ENCODE measurements around the gene PLEKHA7. TPM values are rescaled to one million over a fixed set of nuclear protein-coding genes. Genes with fewer than 3 reads are reported as not detected.

The PLEKHA7 gene
- total RNA-seq, 1 experiment from 2014 or later = 18.4 TPM

DNA sequence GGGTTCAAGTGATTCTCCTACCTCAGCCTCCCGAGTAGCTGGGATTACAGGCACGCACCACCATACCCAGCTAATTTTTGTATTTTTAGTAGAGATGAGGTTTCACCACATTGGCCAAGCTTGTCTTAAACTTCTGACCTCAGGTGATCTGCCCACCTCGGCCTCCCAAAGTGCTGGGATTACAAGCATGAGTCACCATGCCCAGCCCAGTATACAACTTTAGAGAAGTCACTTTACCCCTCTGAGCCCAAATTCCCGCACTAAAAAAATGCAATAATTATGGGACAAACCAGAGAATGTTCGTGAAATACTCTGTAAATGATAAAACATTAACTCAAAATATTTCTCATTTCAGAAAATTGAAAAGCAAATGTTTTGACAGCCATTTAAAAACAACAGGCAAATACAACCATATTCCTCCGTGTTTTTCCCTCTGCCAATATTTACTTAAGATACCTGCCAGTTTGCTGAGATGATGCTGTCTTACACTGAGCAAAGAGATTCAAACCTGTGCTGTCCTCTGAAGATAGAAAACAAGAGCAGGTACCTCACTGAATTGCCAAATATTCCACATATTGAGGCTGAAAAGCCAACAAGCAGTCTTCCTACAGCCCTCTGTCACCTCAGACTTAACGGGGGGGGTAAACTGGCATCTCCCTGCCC, 9.6 kb downstream of the PLEKHA7 start:
- Histone ChIP-seq H3K4me1 (ENCODE audit: insufficient read depth, low read length) (peaks cover 17% of the 10 kb centered on the region), H3K36me3 (ENCODE audit: low read depth, low read length) (peaks cover 6% of the 10 kb centered on the region; the same call in 1 of the 2 replicates), H3K9ac (ENCODE audit: low read length) (no peak overlapping the region), H3K4me3 (ENCODE audit: low read length) (peak overlapping the region; percentile 9; the same call in 1 of the 2 replicates), H3F3A (ENCODE audit: low read length, unreplicated experiment) (no peaks in the 10 kb centered on the region), H3K27me3 (ENCODE audit: low read length) (no peaks in the 10 kb centered on the region), H3K4me2 (ENCODE audit: low read length) (peak overlapping the region; percentile 47), H3K27ac (ENCODE audit: low read length) (peak overlapping the region; percentile 64), H2AFZ (ENCODE audit: low read length) (0 out of 2 replicates have a peak overlapping the region, but pooled peaks have one; percentile 4), H3K9me3 (ENCODE audit: low read length) (no peaks in the 10 kb centered on the region), H3K9me2 (replicated peaks; ENCODE audit: low read length) (no peaks in the 10 kb centered on the region), H3K79me2 (ENCODE audit: low read length) (peaks cover 28% of the 10 kb centered on the region), H4K20me1 (ENCODE audit: low read length) (no peaks in the 10 kb centered on the region)
- peak; percentile 39 for DNase-seq
- no peak for TF ChIP-seq EZH2 (IDR thresholded peaks at IDR 0.05; ENCODE audit: low read length, unreplicated experiment)
- TF ChIP-seq EZH2phosphoT487 (IDR thresholded peaks at IDR 0.05; ENCODE audit: borderline replicate concordance, low read length) = no peak
- TF ChIP-seq CTCF (conservative IDR thresholded peaks at IDR 0.05; ENCODE audit: low read depth, low read length) = no peak
- intact Hi-C loops (cut with micrococcal nuclease) = no loop called here
- peak; percentile 75 for ATAC-seq
- no TSS peak for BruUV-seq (replicated peaks)
- CTCF ChIA-PET = interaction anchor here (0.7 kb wide), 1 partner anchor 122 kb away, joined by 3 read pairs; no protein-coding TSS in a partner anchor
- POLR2A ChIA-PET (ENCODE audit: unreplicated experiment) = interaction anchor here (0.6 kb wide), 1 partner anchor 1380 kb away, joined by 3 read pairs; no protein-coding TSS in a partner anchor

DNA sequence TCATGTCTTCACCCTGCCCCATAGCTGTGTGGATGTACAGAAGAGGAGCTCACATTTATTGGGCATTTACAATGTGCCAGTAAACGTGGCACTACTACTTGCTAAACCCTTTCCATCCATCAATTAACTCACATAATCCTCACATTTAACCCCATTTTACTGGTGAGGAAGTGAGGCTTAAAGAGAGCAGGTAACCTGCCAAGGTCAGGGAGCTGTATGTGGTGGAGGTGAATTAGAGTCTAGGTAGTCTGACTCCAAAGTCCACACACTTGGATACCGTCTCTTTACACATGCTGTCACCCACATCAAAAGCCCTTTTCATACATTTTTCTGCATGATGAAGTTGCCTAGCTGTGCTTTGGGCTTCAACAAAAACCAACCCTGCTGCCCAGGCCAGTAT, 10.8 kb downstream of the PLEKHA7 start:
- no peak overlapping the region for H3K4me3 ChIP-seq (ENCODE audit: low read length)
- intact Hi-C loops (cut with micrococcal nuclease) = no loop called here
- H3K27me3 ChIP-seq (ENCODE audit: low read length) = no peaks in the 10 kb centered on the region
- H3K27ac ChIP-seq (ENCODE audit: low read length) = no peak overlapping the region
- no peaks in the 10 kb centered on the region for H3K9me2 ChIP-seq (replicated peaks; ENCODE audit: low read length)
- no peak overlapping the region for H3K4me2 ChIP-seq (ENCODE audit: low read length)
- H3F3A ChIP-seq (ENCODE audit: low read length, unreplicated experiment) = no peaks in the 10 kb centered on the region
- CTCF ChIA-PET = no interaction called here
- no peak for ATAC-seq
- no peak for DNase-seq
- H2AFZ ChIP-seq (ENCODE audit: low read length) = no peak overlapping the region
- no peaks in the 10 kb centered on the region for H3K9me3 ChIP-seq (ENCODE audit: low read length)
- H4K20me1 ChIP-seq (ENCODE audit: low read length) = no peaks in the 10 kb centered on the region
- no peak overlapping the region for H3K9ac ChIP-seq (ENCODE audit: low read length)
- H3K4me1 ChIP-seq (ENCODE audit: insufficient read depth, low read length) = peaks cover 17% of the 10 kb centered on the region
- BruUV-seq (replicated peaks) = no TSS peak
- H3K36me3 ChIP-seq (ENCODE audit: low read depth, low read length) = 0 out of 2 replicates have a peak, but pooled peaks cover 3% of the 10 kb centered on the region
- POLR2A ChIA-PET (ENCODE audit: unreplicated experiment) = no interaction called here
- TF ChIP-seq EZH2 (IDR thresholded peaks at IDR 0.05; ENCODE audit: low read length, unreplicated experiment) (no peak), EZH2phosphoT487 (IDR thresholded peaks at IDR 0.05; ENCODE audit: borderline replicate concordance, low read length) (no peak), CTCF (conservative IDR thresholded peaks at IDR 0.05; ENCODE audit: low read depth, low read length) (no peak)
- H3K79me2 ChIP-seq (ENCODE audit: low read length) = peaks cover 19% of the 10 kb centered on the region

GRCh38 chr11:17002543-17002942, 11.7 kb downstream of the PLEKHA7 start:
- H3K9me2 ChIP-seq (replicated peaks; ENCODE audit: low read length) = no peaks in the 10 kb centered on the region
- H3K4me2 ChIP-seq (ENCODE audit: low read length) = no peak overlapping the region
- intact Hi-C loops (cut with micrococcal nuclease) = no loop called here
- H3K27ac ChIP-seq (ENCODE audit: low read length) = no peak overlapping the region
- peaks cover 17% of the 10 kb centered on the region for H3K4me1 ChIP-seq (ENCODE audit: insufficient read depth, low read length)
- no peaks in the 10 kb centered on the region for H3F3A ChIP-seq (ENCODE audit: low read length, unreplicated experiment)
- H3K27me3 ChIP-seq (ENCODE audit: low read length) = no peaks in the 10 kb centered on the region
- H4K20me1 ChIP-seq (ENCODE audit: low read length) = no peaks in the 10 kb centered on the region
- TF ChIP-seq EZH2 (IDR thresholded peaks at IDR 0.05; ENCODE audit: low read length, unreplicated experiment) = no peak
- no peak for TF ChIP-seq EZH2phosphoT487 (IDR thresholded peaks at IDR 0.05; ENCODE audit: borderline replicate concordance, low read length)
- no peak for TF ChIP-seq CTCF (conservative IDR thresholded peaks at IDR 0.05; ENCODE audit: low read depth, low read length)
- no peak for ATAC-seq
- 0 out of 2 replicates have a peak, but pooled peaks cover 3% of the 10 kb centered on the region for H3K36me3 ChIP-seq (ENCODE audit: low read depth, low read length)
- H3K9me3 ChIP-seq (ENCODE audit: low read length) = no peaks in the 10 kb centered on the region
- BruUV-seq (replicated peaks) = no TSS peak
- no peak for DNase-seq
- CTCF ChIA-PET = interaction anchor here (0.6 kb wide), 1 partner anchor 386 kb away, joined by 3 read pairs; the partner anchor contains the start of gene KCNJ11
- no peak overlapping the region for H3K9ac ChIP-seq (ENCODE audit: low read length)
- POLR2A ChIA-PET (ENCODE audit: unreplicated experiment) = no interaction called here
- H3K79me2 ChIP-seq (ENCODE audit: low read length) = peaks cover 12% of the 10 kb centered on the region
- no peak overlapping the region for H2AFZ ChIP-seq (ENCODE audit: low read length)
- no peak overlapping the region for H3K4me3 ChIP-seq (ENCODE audit: low read length)

All from PC-3 (cell line).